Measurements from ENCODE around the gene KCNMA1. TPM values are rescaled to one million over a fixed set of nuclear protein-coding genes. Genes with fewer than 3 reads are reported as not detected.

Gene KCNMA1
- total RNA-seq, 1 experiment from 2014 or later, result 143 TPM

DNA sequence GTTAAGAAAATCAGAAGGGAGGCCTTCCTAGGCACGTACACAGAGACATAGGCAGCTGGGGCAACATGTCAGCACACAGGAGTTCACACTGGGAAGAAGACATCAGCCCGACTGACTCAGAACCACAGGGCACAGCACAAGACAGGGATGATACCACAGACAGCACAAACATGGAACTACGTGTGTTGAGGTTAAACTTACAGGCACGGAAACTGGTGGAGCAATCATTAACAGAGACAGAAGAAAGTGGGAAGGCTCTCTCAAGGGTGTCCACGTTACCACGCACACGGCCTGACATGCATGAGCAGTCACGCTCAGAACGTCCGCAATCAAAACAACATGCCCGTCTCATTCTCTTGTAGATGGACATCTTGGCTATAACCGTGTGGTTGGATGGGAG is 636.4 kb downstream of the KCNMA1 start:
- Histone ChIP-seq H3K27me3 (ENCODE audit: low read length) (no peaks in the 10 kb centered on the region), H3K9ac (ENCODE audit: low read length) (no peak overlapping the region), H3K4me2 (ENCODE audit: low read length) (no peak overlapping the region), H2AFZ (ENCODE audit: low read length) (no peak overlapping the region), H4K20me1 (ENCODE audit: low read length) (no peaks in the 10 kb centered on the region), H3K9me3 (ENCODE audit: low read length) (no peaks in the 10 kb centered on the region), H3K9me2 (replicated peaks; ENCODE audit: low read length) (no peaks in the 10 kb centered on the region), H3K4me3 (ENCODE audit: low read length) (no peak overlapping the region), H3K36me3 (ENCODE audit: low read depth, low read length) (no peaks in the 10 kb centered on the region), H3K4me1 (ENCODE audit: insufficient read depth, low read length) (no peaks in the 10 kb centered on the region), H3K27ac (ENCODE audit: low read length) (no peak overlapping the region), H3F3A (ENCODE audit: low read length, unreplicated experiment) (no peaks in the 10 kb centered on the region), H3K79me2 (ENCODE audit: low read length) (no peaks in the 10 kb centered on the region)
- no peak for TF ChIP-seq EZH2phosphoT487 (IDR thresholded peaks at IDR 0.05; ENCODE audit: borderline replicate concordance, low read length)
- TF ChIP-seq, protein P1, sequence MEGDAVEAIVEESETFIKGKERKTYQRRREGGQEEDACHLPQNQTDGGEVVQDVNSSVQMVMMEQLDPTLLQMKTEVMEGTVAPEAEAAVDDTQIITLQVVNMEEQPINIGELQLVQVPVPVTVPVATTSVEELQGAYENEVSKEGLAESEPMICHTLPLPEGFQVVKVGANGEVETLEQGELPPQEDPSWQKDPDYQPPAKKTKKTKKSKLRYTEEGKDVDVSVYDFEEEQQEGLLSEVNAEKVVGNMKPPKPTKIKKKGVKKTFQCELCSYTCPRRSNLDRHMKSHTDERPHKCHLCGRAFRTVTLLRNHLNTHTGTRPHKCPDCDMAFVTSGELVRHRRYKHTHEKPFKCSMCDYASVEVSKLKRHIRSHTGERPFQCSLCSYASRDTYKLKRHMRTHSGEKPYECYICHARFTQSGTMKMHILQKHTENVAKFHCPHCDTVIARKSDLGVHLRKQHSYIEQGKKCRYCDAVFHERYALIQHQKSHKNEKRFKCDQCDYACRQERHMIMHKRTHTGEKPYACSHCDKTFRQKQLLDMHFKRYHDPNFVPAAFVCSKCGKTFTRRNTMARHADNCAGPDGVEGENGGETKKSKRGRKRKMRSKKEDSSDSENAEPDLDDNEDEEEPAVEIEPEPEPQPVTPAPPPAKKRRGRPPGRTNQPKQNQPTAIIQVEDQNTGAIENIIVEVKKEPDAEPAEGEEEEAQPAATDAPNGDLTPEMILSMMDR (conservative IDR thresholded peaks at IDR 0.05; ENCODE audit: low read depth, low read length), result no peak
- TF ChIP-seq EZH2 (IDR thresholded peaks at IDR 0.05; ENCODE audit: low read length, unreplicated experiment), result no peak
- no TSS peak for BruUV-seq (replicated peaks)
- ATAC-seq (no peak), DNase-seq (no peak)
- intact Hi-C loops (cut with micrococcal nuclease), result loop anchor here (5.0 to 10.0 kb wide), 4 partner anchors 49 to 886 kb away; no protein-coding TSS in a partner anchor
- POLR2A ChIA-PET (ENCODE audit: unreplicated experiment), result interaction anchor here (0.5 to 0.6 kb wide), 2 partner anchors 54 to 1168 kb away, joined by 3 to 4 read pairs; no protein-coding TSS in a partner anchor
- CTCF ChIA-PET, result no interaction called here

DNA sequence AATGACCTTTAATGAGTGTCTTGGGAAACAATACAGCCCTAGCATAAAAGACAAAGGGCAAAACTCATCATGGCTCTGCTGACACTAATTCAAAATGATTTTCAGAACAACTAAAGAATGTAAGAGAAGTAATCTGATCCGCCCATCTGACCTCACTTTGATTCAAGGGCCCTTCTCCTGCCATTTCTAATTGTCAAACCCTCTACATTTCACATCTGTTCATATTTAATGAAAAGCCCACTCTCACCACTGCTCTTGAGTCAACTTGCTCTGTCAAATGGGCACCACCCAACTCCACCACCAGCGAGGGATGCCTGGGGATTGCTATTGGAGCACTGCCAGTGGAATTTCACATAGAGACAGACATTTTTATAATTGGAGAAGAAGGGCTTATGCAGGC is 639.2 kb downstream of the KCNMA1 start:
- intact Hi-C loops (cut with micrococcal nuclease), result no loop called here
- ATAC-seq (no peak), DNase-seq (no peak)
- no peaks in the 10 kb centered on the region for H3K27me3 ChIP-seq (ENCODE audit: low read length)
- TF ChIP-seq, protein P1 (conservative IDR thresholded peaks at IDR 0.05; ENCODE audit: low read depth, low read length), result no peak
- TF ChIP-seq EZH2 (IDR thresholded peaks at IDR 0.05; ENCODE audit: low read length, unreplicated experiment), result no peak
- no peak for TF ChIP-seq EZH2phosphoT487 (IDR thresholded peaks at IDR 0.05; ENCODE audit: borderline replicate concordance, low read length)
- no peaks in the 10 kb centered on the region for H3F3A ChIP-seq (ENCODE audit: low read length, unreplicated experiment)
- no peak overlapping the region for H3K27ac ChIP-seq (ENCODE audit: low read length)
- CTCF ChIA-PET, result no interaction called here
- H3K9me2 ChIP-seq (replicated peaks; ENCODE audit: low read length), result no peaks in the 10 kb centered on the region
- no peak overlapping the region for H3K4me3 ChIP-seq (ENCODE audit: low read length)
- H2AFZ ChIP-seq (ENCODE audit: low read length), result no peak overlapping the region
- no peak overlapping the region for H3K9ac ChIP-seq (ENCODE audit: low read length)
- no TSS peak for BruUV-seq (replicated peaks)
- H3K4me2 ChIP-seq (ENCODE audit: low read length), result no peak overlapping the region
- H3K4me1 ChIP-seq (ENCODE audit: insufficient read depth, low read length), result no peaks in the 10 kb centered on the region
- POLR2A ChIA-PET (ENCODE audit: unreplicated experiment), result no interaction called here
- no peaks in the 10 kb centered on the region for H3K36me3 ChIP-seq (ENCODE audit: low read depth, low read length)
- no peaks in the 10 kb centered on the region for H3K9me3 ChIP-seq (ENCODE audit: low read length)
- no peaks in the 10 kb centered on the region for H4K20me1 ChIP-seq (ENCODE audit: low read length)
- H3K79me2 ChIP-seq (ENCODE audit: low read length), result no peaks in the 10 kb centered on the region

DNA sequence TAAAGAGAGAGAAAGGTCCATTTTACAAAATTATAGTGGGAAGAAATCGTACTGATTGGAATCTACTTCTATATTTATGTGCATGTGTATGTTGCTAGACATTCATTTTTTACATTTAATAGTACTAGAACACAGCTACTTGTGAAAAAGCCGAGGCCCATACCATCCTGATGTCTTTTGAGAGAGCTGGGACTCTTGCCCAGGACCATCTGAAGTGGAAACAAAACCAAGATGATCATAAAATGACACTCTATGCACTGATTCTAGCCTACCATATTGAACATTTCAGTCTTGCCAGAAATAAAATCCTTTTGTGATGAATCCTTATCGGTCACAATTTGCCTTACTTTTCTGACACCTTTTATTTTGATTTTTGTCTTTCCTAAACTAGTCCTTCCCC is 640.0 kb downstream of the KCNMA1 start:
- Histone ChIP-seq H3K79me2 (ENCODE audit: low read length) (no peaks in the 10 kb centered on the region), H3K36me3 (ENCODE audit: low read depth, low read length) (no peaks in the 10 kb centered on the region), H3K9ac (ENCODE audit: low read length) (no peak overlapping the region), H3K27ac (ENCODE audit: low read length) (no peak overlapping the region), H3F3A (ENCODE audit: low read length, unreplicated experiment) (no peaks in the 10 kb centered on the region), H2AFZ (ENCODE audit: low read length) (no peak overlapping the region), H3K4me1 (ENCODE audit: insufficient read depth, low read length) (no peaks in the 10 kb centered on the region), H3K4me3 (ENCODE audit: low read length) (no peak overlapping the region), H3K27me3 (ENCODE audit: low read length) (no peaks in the 10 kb centered on the region), H3K9me2 (replicated peaks; ENCODE audit: low read length) (no peaks in the 10 kb centered on the region), H4K20me1 (ENCODE audit: low read length) (no peaks in the 10 kb centered on the region), H3K4me2 (ENCODE audit: low read length) (no peak overlapping the region), H3K9me3 (ENCODE audit: low read length) (no peaks in the 10 kb centered on the region)
- intact Hi-C loops (cut with micrococcal nuclease), result no loop called here
- BruUV-seq (replicated peaks), result no TSS peak
- no peak for TF ChIP-seq EZH2 (IDR thresholded peaks at IDR 0.05; ENCODE audit: low read length, unreplicated experiment)
- no peak for TF ChIP-seq EZH2phosphoT487 (IDR thresholded peaks at IDR 0.05; ENCODE audit: borderline replicate concordance, low read length)
- TF ChIP-seq, protein P1 (conservative IDR thresholded peaks at IDR 0.05; ENCODE audit: low read depth, low read length), result no peak
- ChIA-PET POLR2A (ENCODE audit: unreplicated experiment) (no interaction called here), CTCF (no interaction called here)
- no peak for ATAC-seq
- no peak for DNase-seq

All from PC-3 (cell line).